NCI-H446 treated with DMSO at 0.1 percent for 48 hours (cell line): Measurements from ENCODE around the gene SLIT1.
"Not testable (repeated sequence)": the region's sequence is repeated elsewhere in the genome, so short reads cannot be mapped to it uniquely, and the experiment has no call there.

Experiments used
- DNase-seq: peaks from one replicate; lab custom pipeline; 2025; lab: John Stamatoyannopoulos, UW

The SLIT1 gene

GRCh38 chr10:97106207-97106606 is 79.6 kb downstream of the SLIT1 start:
- DNase-seq = no peak

GRCh38 chr10:97105303-97105702 is 80.5 kb downstream of the SLIT1 start:
- no peak for DNase-seq

- no peak for DNase-seq
These were observed 82.3 kb downstream of the SLIT1 start for GRCh38 chr10:97103316-97104080.

- DNase-seq = no peak
These were observed 83.3 kb downstream of the SLIT1 start for GRCh38 chr10:97102441-97102840.

- DNase-seq = no peak
These were observed 84.4 kb downstream of the SLIT1 start for GRCh38 chr10:97101166-97101940.

GRCh38 chr10:97100657-97101056 is 85.1 kb downstream of the SLIT1 start:
- no peak for DNase-seq

- no peak for DNase-seq
These were observed 85.9 kb downstream of the SLIT1 start for GRCh38 chr10:97099868-97100267.

- no peak for DNase-seq
These were observed 86.7 kb downstream of the SLIT1 start for GRCh38 chr10:97099089-97099488.

GRCh38 chr10:97097084-97097433 is 88.7 kb downstream of the SLIT1 start:
- DNase-seq = no peak

- no peak for DNase-seq
These were observed 89.3 kb downstream of the SLIT1 start for GRCh38 chr10:97096261-97097083.

- no peak for DNase-seq
These were observed 90.0 kb downstream of the SLIT1 start for GRCh38 chr10:97095701-97096260.

GRCh38 chr10:97090644-97091043 is 95.1 kb downstream of the SLIT1 start:
- no peak for DNase-seq

GRCh38 chr10:97090035-97090434 is 95.7 kb downstream of the SLIT1 start:
- DNase-seq = no peak

- no peak for DNase-seq
These were observed 96.4 kb downstream of the SLIT1 start for GRCh38 chr10:97089209-97089870.

GRCh38 chr10:97087296-97087695 is 98.5 kb downstream of the SLIT1 start:
- no peak for DNase-seq

- no peak for DNase-seq
These were observed 99.2 kb downstream of the SLIT1 start for GRCh38 chr10:97086530-97086929.

- no peak for DNase-seq
These were observed 102.4 kb downstream of the SLIT1 start for GRCh38 chr10:97083228-97083829.

- DNase-seq = not testable (repeated sequence)
These were observed 103.2 kb downstream of the SLIT1 start for GRCh38 chr10:97082575-97082974.

GRCh38 chr10:97081621-97082235 is 104.0 kb downstream of the SLIT1 start:
- DNase-seq = no peak

GRCh38 chr10:97080051-97080776 is 105.5 kb downstream of the SLIT1 start:
- DNase-seq = no peak
